SK-N-SH treated with all-trans-retinoic acid at 6 μM for 48 hours (cell line): ENCODE data around the gene TARS2.

Source experiments
- ATAC-seq: fragments of 200-7000 bp; cut with Tn5 transposase; 3 replicates; pipeline ENCODE4 v1.9.1; 2020; ENCODE audit warnings: mild to moderate bottlenecking, moderate library complexity
- ARNTL ChIP-seq: fragments of 450-650 bp; formaldehyde crosslinking; IDR thresholded peaks from 2 replicates; pipeline ENCODE4 v1.5.0; 2020; ENCODE audit warnings: low read depth, mild to moderate bottlenecking, moderate library complexity, borderline replicate concordance
- CREB5 ChIP-seq: fragments of 250-450 bp; sonication (Bioruptor Pico); IDR thresholded peaks from 2 replicates; pipeline ENCODE4 v1.5.1; 2020; ENCODE audit warnings: low read depth, mild to moderate bottlenecking, moderate library complexity
- CSDC2 ChIP-seq: fragments of 250-450 bp; sonication (Bioruptor Pico); IDR thresholded peaks from 2 replicates; pipeline ENCODE4 v1.5.0; 2020; ENCODE audit warnings: mild to moderate bottlenecking, moderate library complexity
- ESRRG ChIP-seq: fragments of 250-450 bp; sonication (Bioruptor Pico); IDR thresholded peaks from 2 replicates; pipeline ENCODE4 v1.6.1; 2021; ENCODE audit warnings: mild to moderate bottlenecking
- ISL1 ChIP-seq: fragments of 250-450 bp; sonication (Bioruptor Pico); IDR thresholded peaks from 2 replicates; pipeline ENCODE4 v2.1.2; 2022; ENCODE audit warnings: mild to moderate bottlenecking, moderate library complexity
- OSR1 ChIP-seq: fragments of 250-450 bp; sonication (Bioruptor Pico); IDR thresholded peaks from 2 replicates; pipeline ENCODE4 v1.8.0; 2022; ENCODE audit warnings: moderate library complexity, mild to moderate bottlenecking, inconsistent platforms
- PATZ1 ChIP-seq: fragments of 250-450 bp; sonication (Bioruptor Pico); IDR thresholded peaks from 2 replicates; pipeline ENCODE4 v1.8.0; 2020; ENCODE audit warnings: mild to moderate bottlenecking, moderate library complexity, borderline replicate concordance
- POU6F1 ChIP-seq: fragments of 250-450 bp; sonication (Bioruptor Pico); IDR thresholded peaks from 2 replicates; pipeline ENCODE4 v1.8.0; 2021; ENCODE audit warnings: low read depth, mild to moderate bottlenecking, moderate library complexity, borderline replicate concordance
- PPARA ChIP-seq: fragments of 250-450 bp; sonication (Bioruptor Pico); IDR thresholded peaks from 2 replicates; pipeline ENCODE4 v1.5.0; 2020; ENCODE audit warnings: mild to moderate bottlenecking, borderline replicate concordance
- RARB ChIP-seq: fragments of 250-450 bp; sonication (Bioruptor Pico); IDR thresholded peaks from 2 replicates; pipeline ENCODE4 v1.8.0; 2021; ENCODE audit warnings: mild to moderate bottlenecking, moderate library complexity
- SNAI2 ChIP-seq: fragments of 250-450 bp; sonication (Bioruptor Pico); IDR thresholded peaks from 2 replicates; pipeline ENCODE4 v1.5.0; 2020; ENCODE audit warnings: mild to moderate bottlenecking, moderate library complexity
- TOX ChIP-seq: fragments of 250-450 bp; sonication (Bioruptor Pico); IDR thresholded peaks from 2 replicates; pipeline ENCODE4 v1.8.0; 2021; ENCODE audit warnings: mild to moderate bottlenecking, moderate library complexity, borderline replicate concordance
- ZC3H10 ChIP-seq: fragments of 250-450 bp; sonication (Bioruptor Pico); IDR thresholded peaks from 2 replicates; pipeline ENCODE4 v1.5.1; 2021; ENCODE audit warnings: mild to moderate bottlenecking, moderate library complexity
- ZFP3 ChIP-seq: fragments of 250-450 bp; sonication (Bioruptor Pico); IDR thresholded peaks from 2 replicates; pipeline ENCODE4 v1.5.0; 2020; ENCODE audit warnings: mild to moderate bottlenecking, moderate library complexity
- ZNF565 ChIP-seq: fragments of 450-650 bp; formaldehyde crosslinking; conservative IDR thresholded peaks from 2 replicates; pipeline ENCODE4 v1.5.0; 2020; ENCODE audit warnings: low read depth, mild to moderate bottlenecking, moderate library complexity
- ZNF70 ChIP-seq: fragments of 450-650 bp; formaldehyde crosslinking; IDR thresholded peaks from 2 replicates; pipeline ENCODE4 v1.5.0; 2020; ENCODE audit warnings: mild to moderate bottlenecking, moderate library complexity
- TF ChIP-seq, protein P1 (sequence below): fragments of 250-450 bp; sonication (Bioruptor Pico); IDR thresholded peaks from 2 replicates; pipeline ENCODE4 v1.5.1; 2021; ENCODE audit warnings: mild to moderate bottlenecking, moderate library complexity

Gene TARS2

DNA sequence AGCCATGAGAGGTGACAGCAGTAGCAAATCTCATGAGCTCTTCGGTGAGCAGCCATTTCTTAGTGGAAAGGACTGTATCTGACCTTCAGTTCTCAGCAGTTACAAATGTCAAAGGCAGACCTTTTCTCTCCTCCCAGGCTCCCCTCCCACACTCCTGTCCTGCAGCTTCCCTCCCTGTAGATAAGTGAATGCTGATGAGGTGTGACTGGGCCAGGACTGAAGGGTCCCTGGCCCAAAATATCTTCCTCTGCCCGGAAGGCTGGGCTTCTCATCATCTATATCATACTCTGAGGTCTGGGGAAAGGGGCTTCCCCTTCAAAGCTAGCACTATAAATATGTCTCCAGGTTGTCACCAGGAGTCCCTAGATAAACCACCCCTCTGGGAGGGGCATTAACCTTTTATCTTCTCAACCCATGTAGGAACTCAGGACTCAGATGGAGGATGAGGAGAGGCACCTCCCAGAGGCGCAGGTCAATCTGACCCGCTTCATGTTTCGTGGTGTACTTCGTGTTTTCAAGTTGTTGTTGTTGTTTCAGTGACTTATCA, 58.3 kb downstream of the TARS2 start:
- TF ChIP-seq PATZ1 (CRISPR knock-in tag), result no peak
- TF ChIP-seq RARB (CRISPR knock-in tag), result no peak
- TF ChIP-seq TOX, result no peak
- TF ChIP-seq POU6F1, result no peak
- no peak for TF ChIP-seq ISL1 (CRISPR knock-in tag)
- TF ChIP-seq ZNF70 (CRISPR knock-in tag), result no peak
- no peak for ATAC-seq

DNA sequence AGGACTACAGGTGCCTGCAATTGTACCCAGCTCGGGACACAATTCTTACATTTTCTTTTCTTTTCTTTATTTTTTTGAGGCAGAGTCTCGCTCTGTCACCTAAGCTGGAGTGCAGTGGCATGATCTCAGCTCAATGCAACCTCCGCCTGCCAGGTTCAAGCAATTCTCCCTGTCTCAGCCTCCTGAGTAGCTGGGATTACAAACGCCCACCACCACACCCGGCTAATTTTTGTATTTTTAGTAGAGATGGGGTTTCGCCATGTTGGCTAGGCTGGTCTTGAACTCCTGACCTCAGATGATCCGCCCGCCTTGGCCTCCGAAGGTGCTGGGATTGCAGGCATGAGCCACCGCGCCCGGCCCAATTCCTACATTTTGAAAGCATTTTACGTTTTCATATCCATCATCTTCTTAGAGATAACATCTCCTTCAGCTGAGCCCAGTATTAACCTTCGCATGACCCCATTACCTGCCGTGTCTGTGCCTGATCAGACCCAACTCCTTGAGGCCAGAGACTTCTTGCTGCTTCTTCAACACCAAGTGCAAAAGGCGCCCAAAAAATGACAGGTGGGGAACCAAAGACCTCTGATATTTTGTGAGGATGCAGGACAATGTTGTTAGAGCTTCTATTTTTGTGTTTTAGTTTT, 59.2 kb downstream of the TARS2 start:
- ATAC-seq, result no peak
- TF ChIP-seq OSR1 (no peak), ZC3H10 (CRISPR knock-in tag) (no peak), CSDC2 (CRISPR knock-in tag) (no peak), ISL1 (CRISPR knock-in tag) (no peak), TOX (no peak), PPARA (CRISPR knock-in tag) (no peak), CREB5 (CRISPR knock-in tag) (no peak), ESRRG (CRISPR knock-in tag) (no peak), SNAI2 (CRISPR knock-in tag) (no peak)
- TF ChIP-seq, protein P1, sequence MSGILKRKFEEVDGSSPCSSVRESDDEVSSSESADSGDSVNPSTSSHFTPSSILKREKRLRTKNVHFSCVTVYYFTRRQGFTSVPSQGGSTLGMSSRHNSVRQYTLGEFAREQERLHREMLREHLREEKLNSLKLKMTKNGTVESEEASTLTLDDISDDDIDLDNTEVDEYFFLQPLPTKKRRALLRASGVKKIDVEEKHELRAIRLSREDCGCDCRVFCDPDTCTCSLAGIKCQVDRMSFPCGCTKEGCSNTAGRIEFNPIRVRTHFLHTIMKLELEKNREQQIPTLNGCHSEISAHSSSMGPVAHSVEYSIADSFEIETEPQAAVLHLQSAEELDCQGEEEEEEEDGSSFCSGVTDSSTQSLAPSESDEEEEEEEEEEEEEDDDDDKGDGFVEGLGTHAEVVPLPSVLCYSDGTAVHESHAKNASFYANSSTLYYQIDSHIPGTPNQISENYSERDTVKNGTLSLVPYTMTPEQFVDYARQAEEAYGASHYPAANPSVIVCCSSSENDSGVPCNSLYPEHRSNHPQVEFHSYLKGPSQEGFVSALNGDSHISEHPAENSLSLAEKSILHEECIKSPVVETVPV, result no peak

DNA sequence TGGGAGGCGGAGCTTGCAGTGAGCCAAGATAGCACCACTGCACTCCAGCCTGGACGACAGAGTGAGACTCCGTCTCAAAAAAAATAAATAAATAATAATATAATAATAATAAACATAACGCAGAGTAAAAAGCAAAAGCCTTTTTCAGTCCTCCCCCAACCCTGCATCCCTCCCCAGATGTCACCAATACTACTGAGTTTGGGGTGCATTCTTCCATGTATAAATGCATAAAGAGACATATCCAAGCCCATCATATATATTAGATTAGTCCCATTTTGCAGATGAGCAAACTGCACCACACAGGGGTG, 61.1 kb downstream of the TARS2 start:
- TF ChIP-seq OSR1 (no peak), ZNF565 (CRISPR knock-in tag) (no peak), RARB (CRISPR knock-in tag) (no peak), CREB5 (CRISPR knock-in tag) (no peak), ZFP3 (CRISPR knock-in tag) (no peak)
- no peak for ATAC-seq

DNA sequence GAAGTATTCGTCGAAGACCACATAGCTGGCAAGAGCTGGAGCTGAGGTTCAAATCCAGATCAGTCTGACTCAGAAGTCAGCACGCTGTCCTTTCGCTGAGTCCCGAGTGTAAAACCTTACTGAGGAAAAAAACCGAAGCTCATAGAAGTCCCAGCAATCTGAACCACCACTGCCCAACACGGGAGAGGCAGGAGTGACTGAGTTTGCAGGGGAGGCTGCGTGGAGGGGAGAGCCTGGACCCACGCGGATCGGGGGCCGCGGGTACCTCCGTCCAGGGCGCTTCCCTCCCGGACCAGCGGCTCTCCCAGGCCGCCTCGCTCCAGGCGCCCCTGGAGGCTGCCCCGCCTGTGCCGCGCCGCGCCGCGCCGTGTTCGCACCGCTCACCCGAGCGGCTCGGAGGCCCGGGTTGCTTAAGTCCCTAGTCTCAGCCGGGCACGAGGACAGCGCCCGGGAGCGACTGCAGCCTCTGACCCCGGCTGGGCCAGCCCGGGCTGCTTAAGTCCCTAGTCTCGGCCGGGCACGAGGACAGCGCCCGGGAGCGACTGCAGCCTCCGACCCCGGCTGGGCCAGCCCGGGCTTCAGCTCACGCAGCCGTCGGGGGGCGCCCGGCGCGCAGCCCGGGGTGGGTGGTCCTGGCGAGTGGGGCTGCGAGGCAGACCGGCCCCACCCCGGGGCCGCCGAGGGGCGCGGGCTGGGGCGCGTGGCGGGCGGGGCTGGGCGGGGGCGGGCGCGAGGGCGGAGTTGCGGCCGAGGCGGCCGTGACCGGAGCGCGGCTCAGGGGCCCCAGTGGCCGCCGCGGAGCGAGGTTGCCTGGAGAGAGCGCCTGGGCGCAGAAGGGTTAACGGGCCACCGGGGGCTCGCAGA, 61.6 kb downstream of the TARS2 start, which contains the start of gene ADAMTSL4:
TSS of gene ADAMTSL4 (plus strand) at position 777 of the 864 bp plus-strand sequence. CDS start 2,881 bp downstream, outside the sequence.
- peak; percentile 83 for ATAC-seq
- no peak for TF ChIP-seq ARNTL (CRISPR knock-in tag)
- no peak for TF ChIP-seq POU6F1
- TF ChIP-seq ZFP3 (CRISPR knock-in tag), result peak; percentile 18; the same call in 1 of the 2 replicates
- no peak for TF ChIP-seq ZNF70 (CRISPR knock-in tag)
- TF ChIP-seq RARB (CRISPR knock-in tag), result no peak
